GOT3 (cell line): ENCODE results near the gene ADARB1.

Experiments
- DNase-seq: peaks from one replicate; lab custom pipeline; 2025; ENCODE audit warnings: mixed read lengths; lab: John Stamatoyannopoulos, UW

Gene ADARB1

DNA sequence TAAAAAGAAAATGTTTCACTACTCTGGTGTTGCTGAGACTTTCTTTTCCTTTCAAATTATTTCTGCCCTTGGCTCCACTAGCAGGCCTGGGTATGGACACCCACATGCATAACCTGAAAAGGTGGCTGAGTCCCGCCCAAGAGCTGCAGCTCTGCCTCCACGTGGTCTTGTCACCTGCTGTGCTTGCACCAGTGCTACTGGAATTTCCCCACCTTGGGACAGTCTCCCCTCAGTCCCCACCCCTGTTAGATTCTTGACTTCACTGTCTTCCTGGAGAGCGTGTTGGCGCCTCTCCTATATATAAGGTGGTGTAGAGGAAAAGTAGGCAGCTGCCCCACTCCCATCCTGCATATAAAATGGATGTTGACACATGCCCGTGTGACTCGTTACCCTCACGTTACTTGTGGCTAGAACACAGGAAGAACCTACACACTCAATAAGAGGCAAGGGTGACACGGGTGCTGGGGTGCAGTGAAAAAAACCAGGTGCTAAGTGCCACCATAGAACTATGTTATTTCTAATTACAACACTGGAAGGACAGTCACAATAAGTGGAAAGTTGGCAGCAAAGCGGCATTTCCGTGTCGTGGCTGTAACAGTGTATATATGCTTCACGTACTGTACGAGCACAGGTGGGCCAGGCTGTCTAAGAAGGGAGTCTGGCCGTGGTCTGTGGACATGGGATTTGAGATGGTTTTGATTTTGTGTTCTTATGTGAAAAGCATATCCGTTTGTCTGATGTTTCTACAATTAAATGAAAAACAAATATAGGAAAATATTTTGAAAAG is 152.4 kb downstream of the ADARB1 start:
- no peak for DNase-seq

DNA sequence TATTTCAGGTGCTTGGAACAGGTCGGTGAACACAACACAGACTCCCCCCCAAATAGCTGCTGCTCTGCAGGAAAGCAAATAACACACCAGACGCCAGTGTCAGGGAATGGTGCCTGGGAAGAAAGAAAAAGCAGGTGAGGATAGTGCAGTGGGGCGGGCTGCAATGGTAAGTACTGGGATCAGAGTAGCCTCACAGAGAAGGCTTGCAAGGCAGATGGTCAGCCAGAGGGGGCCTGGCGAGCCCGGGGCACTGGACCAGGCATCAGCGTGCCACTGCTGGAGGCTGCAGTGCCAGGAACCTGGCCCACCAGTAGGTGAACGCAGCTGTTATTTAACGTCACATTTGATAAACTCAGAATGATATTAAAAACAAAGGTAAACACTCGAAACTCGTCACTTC is 153.4 kb downstream of the ADARB1 start:
- DNase-seq, result no peak

GRCh38 chr21:45228171-45228641 is 153.8 kb downstream of the ADARB1 start:
- DNase-seq, result peak; percentile 40

- no peak for DNase-seq
Observed at GRCh38 chr21:45228656-45229240, 154.4 kb downstream of the ADARB1 start.

DNA sequence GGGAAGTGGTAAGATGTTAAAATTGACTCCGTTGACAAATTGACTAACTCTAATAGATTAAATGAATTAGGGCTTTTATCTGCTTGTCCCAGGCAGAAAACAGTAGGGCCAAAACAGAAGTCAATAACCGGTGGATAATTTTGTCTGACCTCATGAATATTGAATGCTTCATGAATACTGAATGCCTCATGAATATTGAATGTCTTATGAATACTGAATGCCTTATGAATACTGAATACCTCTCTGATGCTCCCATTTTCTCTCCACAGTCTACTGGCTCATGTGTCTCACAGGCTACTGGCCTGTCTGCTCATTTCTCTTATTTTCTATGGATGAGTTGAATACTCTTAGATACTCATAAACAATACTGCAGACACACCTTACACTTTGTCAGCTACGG is 157.3 kb downstream of the ADARB1 start:
- no peak for DNase-seq

- DNase-seq, result no peak
Observed at GRCh38 chr21:45234127-45234526, 159.7 kb downstream of the ADARB1 start.

GRCh38 chr21:45234965-45235364 is 160.6 kb downstream of the ADARB1 start:
- DNase-seq, result no peak

DNA sequence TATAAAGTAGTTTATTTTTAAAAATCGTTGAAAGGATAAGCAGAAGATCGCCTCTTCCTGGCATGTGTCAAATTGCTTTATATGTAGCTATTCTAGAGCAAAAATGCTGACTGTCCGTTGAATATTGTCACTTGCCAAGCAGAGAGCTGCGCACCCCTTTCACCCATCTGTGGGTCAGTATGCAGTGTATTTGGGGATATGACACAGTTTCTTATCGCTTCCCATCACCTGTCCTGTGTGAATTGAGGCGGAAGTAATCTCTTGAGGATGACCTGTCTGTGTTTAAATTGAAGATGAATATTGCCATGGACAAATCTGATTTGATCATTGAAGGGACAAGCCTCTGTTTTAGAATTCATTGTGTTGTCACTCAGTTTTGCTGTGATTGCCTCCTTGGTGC is 161.1 kb downstream of the ADARB1 start:
- no peak for DNase-seq

DNA sequence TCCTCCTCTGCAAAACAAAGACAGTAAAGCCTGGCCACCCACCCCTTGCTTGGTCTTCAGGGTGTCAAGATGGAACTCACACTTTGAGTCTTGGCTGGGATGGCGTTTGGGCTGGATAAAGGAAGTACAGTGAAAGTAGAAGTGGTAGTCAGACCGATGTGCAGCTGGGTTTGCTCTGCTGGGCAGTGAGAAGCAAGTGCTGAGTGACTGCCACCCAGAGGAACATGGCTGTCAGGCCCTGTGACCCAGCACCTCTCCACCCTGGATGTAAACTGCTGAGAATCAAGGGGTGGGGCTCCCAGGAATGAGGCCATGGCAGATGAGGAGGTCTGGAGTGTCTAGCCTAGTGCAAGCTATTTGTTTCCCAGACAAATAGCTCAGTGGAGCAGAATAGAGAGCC is 162.1 kb downstream of the ADARB1 start:
- DNase-seq, result no peak

GRCh38 chr21:45237401-45237800 is 163.0 kb downstream of the ADARB1 start:
- DNase-seq, result no peak

GRCh38 chr21:45241357-45241756 is 167.0 kb downstream of the ADARB1 start:
- no peak for DNase-seq

- no peak for DNase-seq
Observed at GRCh38 chr21:45243603-45244002, 169.2 kb downstream of the ADARB1 start.

GRCh38 chr21:45244799-45245340 is 170.5 kb downstream of the ADARB1 start:
- DNase-seq, result no peak

DNA sequence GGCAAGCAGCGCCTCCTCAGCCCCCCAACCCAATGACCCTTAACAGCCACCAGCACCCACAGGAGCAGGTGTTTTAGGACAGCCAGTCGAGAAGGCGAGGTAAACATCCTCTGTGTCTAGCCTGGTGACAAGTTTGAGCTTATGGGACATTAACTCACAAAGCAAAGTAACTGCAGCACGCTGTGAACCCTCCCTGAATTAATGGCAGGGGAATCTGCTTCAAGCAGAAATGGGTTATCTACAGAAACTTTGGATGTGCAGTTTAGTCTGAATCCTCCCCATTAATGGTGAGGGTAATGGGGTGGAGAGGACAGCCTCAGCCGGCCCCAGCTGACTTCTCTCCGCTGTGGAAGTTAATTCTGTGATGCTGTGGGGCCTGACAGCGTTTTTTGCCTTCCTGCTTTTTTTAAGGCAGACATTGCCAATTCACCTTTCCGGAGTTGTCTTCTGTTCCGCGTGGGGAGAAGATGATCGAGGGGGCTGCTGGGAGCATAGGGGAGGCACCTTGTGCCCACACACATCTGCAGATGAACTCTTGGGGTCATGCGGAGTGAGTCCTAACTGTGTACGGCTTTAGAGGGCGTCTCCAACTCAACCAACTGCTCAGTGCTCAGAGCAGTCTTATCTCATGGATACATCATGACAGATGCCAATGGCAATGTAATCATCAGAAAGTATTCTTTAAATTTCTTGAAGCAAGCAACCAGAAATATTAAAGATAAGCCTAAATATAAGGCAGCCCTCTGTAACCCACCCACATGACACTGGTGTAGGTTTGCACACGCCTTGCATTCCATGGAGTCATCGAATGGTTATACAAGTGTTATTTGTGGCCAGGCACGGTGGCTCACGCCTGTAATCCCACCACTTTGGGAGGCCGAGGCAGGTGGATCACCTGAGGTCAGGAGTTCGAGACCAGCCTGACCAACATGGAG is 172.3 kb downstream of the ADARB1 start:
- no peak for DNase-seq

GRCh38 chr21:45248301-45248892 is 174.0 kb downstream of the ADARB1 start:
- DNase-seq, result no peak

DNA sequence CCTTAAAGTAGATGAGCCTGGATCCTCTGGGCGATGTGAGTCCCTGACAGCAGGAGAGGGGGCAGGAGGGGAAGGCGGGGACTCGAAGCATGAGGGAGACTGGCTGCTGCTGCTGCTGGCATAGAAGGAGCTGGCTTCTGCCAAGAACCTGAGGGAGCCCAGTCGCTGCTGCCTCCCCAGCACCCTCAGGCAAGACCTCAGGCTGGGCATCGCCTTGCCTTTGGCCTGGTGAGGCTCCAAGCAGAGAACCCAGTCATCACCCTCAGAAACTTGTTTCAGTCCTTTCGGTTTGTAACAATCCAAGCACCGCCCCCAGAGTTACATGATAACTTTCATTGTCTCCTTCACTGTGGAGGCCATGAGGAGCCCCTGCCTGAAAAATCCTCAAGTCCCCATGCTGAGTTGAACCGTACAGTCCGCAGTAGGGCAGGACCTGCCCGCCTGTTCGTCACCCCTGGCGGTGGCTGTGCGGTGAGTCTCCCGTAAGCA is 174.6 kb downstream of the ADARB1 start:
- no peak for DNase-seq

DNA sequence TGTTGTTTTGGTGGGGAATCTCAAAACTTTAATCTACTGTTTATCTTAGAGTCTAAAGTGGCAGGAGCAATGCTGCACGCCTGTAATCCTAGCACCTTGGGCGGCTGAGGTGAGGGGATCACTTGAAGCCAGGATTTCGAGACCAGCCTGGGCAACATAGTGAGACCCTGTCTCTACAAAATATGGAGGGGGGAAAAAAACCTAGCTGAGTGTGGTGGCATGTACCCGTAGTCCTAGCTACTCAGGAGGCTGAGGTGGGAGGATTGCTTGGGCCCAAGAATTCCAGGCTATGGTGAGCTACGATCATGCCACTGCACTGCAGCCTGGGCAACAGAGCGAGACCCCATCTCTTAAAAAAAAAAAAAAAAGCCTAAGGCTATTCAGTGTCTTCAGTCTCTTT is 175.2 kb downstream of the ADARB1 start:
- DNase-seq, result no peak

GRCh38 chr21:45250272-45250671 is 175.9 kb downstream of the ADARB1 start:
- DNase-seq, result no peak

GRCh38 chr21:45250914-45251634 is 176.7 kb downstream of the ADARB1 start:
- no peak for DNase-seq

- no peak for DNase-seq
Observed at GRCh38 chr21:45251635-45252447, 177.5 kb downstream of the ADARB1 start.
